H9 (cell line): ENCODE data around the gene LRSAM1. TPM values are rescaled to one million over a fixed set of nuclear protein-coding genes. Genes with fewer than 3 reads are reported as not detected.

Experiments used
- DNase-seq: peaks from one replicate; pipeline ENCODE4 v3.0.0-alpha.2; 2017
- H2AFZ ChIP-seq: one replicate; pipeline ENCODE4 v1.6.1; 2013; ENCODE audit warnings: mild to moderate bottlenecking, low read length, control low read depth, moderate library complexity
- H2AK5ac ChIP-seq: 2 replicates; pipeline ENCODE4 v1.6.1; 2013; ENCODE audit warnings: low read length, control low read depth, mixed read lengths; ENCODE audit not compliant: insufficient read length
- H2BK120ac ChIP-seq: one replicate; pipeline ENCODE4 v1.6.1; 2013; ENCODE audit warnings: low read depth, mild to moderate bottlenecking, low read length, control low read depth, inconsistent platforms; ENCODE audit not compliant: poor library complexity, severe bottlenecking
- H2BK12ac ChIP-seq: 2 replicates; pipeline ENCODE4 v1.6.1; 2013; ENCODE audit warnings: low read length, control low read depth, mixed read lengths, low read depth; ENCODE audit not compliant: insufficient read length
- H2BK15ac ChIP-seq: 2 replicates; pipeline ENCODE4 v1.6.1; 2013; ENCODE audit warnings: low read depth, low read length, control low read depth
- H2BK20ac ChIP-seq: one replicate; pipeline ENCODE4 v1.6.1; 2013; ENCODE audit warnings: low read depth, mild to moderate bottlenecking, low read length, control low read depth, inconsistent platforms; ENCODE audit not compliant: poor library complexity, severe bottlenecking
- H2BK5ac ChIP-seq: 2 replicates; pipeline ENCODE4 v1.6.1; 2013; ENCODE audit warnings: low read length, control low read depth, mixed read lengths; ENCODE audit not compliant: insufficient read length
- H3K14ac ChIP-seq: 2 replicates; pipeline ENCODE4 v1.6.1; 2013; ENCODE audit warnings: low read length, control low read depth; ENCODE audit not compliant: insufficient read depth
- H3K18ac ChIP-seq: 2 replicates; pipeline ENCODE4 v1.6.1; 2013; ENCODE audit warnings: low read depth, mild to moderate bottlenecking, mixed read lengths, low read length, control low read depth; ENCODE audit not compliant: insufficient read length
- H3K23ac ChIP-seq: 2 replicates; pipeline ENCODE4 v1.6.1; 2013; ENCODE audit warnings: low read length, control low read depth, mixed read lengths, low read depth; ENCODE audit not compliant: insufficient read length
- H3K23me2 ChIP-seq: 2 replicates; pipeline ENCODE4 v1.6.1; 2013; ENCODE audit warnings: low read depth, mild to moderate bottlenecking, mixed read lengths, low read length, control low read depth; ENCODE audit not compliant: insufficient read length, poor library complexity, severe bottlenecking
- H3K27ac ChIP-seq: 2 replicates; pipeline ENCODE4 v1.5.1; 2013; ENCODE audit warnings: low read length, control low read depth, mixed read lengths, low read depth; ENCODE audit not compliant: insufficient read length
- H3K27me3 ChIP-seq: 2 replicates; pipeline ENCODE4 v1.6.1; 2013; ENCODE audit warnings: low read length, control low read depth, inconsistent platforms; ENCODE audit not compliant: insufficient read depth
- H3K4ac ChIP-seq: 2 replicates; pipeline ENCODE4 v1.6.1; 2013; ENCODE audit warnings: low read depth, mild to moderate bottlenecking, control low read depth, inconsistent platforms, low read length, moderate library complexity
- H3K4me1 ChIP-seq: 2 replicates; pipeline ENCODE4 v1.6.1; 2013; ENCODE audit warnings: low read length, control low read depth, inconsistent platforms; ENCODE audit not compliant: insufficient read depth
- H3K4me2 ChIP-seq: 2 replicates; pipeline ENCODE4 v1.6.1; 2013; ENCODE audit warnings: low read length, control low read depth, mixed read lengths; ENCODE audit not compliant: insufficient read length, insufficient read depth
- H3K56ac ChIP-seq: 2 replicates; pipeline ENCODE4 v1.6.1; 2013; ENCODE audit warnings: low read depth, mild to moderate bottlenecking, mixed read lengths, low read length, control low read depth; ENCODE audit not compliant: insufficient read length
- H3K79me1 ChIP-seq: 2 replicates; pipeline ENCODE4 v1.6.1; 2013; ENCODE audit warnings: low read depth, mild to moderate bottlenecking, moderate library complexity, low read length, control low read depth, inconsistent platforms; ENCODE audit not compliant: insufficient read depth, poor library complexity, severe bottlenecking
- H3K79me2 ChIP-seq: 2 replicates; pipeline ENCODE4 v1.6.1; 2013; ENCODE audit warnings: low read length, control low read depth, inconsistent platforms; ENCODE audit not compliant: insufficient read depth
- H3K9ac ChIP-seq: 2 replicates; pipeline ENCODE4 v1.6.1; 2013; ENCODE audit warnings: low read length, control low read depth, mixed read lengths; ENCODE audit not compliant: insufficient read length; ENCODE audit errors: extremely low read depth
- H3K9me3 ChIP-seq: one replicate; pipeline ENCODE4 v1.6.1; 2013; ENCODE audit warnings: low read depth, low read length, inconsistent platforms; ENCODE audit not compliant: control insufficient read depth
- H3T11ph ChIP-seq: one replicate; pipeline ENCODE4 v1.6.1; 2013; ENCODE audit warnings: mild to moderate bottlenecking, low read length, control low read depth, inconsistent platforms
- H4K20me1 ChIP-seq: one replicate; pipeline ENCODE4 v1.6.1; 2013; ENCODE audit not compliant: control insufficient read depth, insufficient read length, insufficient read depth
- H4K5ac ChIP-seq: 2 replicates; pipeline ENCODE4 v1.6.1; 2013; ENCODE audit warnings: low read depth, mild to moderate bottlenecking, mixed read lengths, low read length, control low read depth; ENCODE audit not compliant: insufficient read length
- H4K8ac ChIP-seq: replicated peaks from 2 replicates; pipeline ENCODE4 v1.6.1; 2013; ENCODE audit warnings: low read length, control low read depth, mixed read lengths, low read depth; ENCODE audit not compliant: insufficient read length
- H4K91ac ChIP-seq: 2 replicates; pipeline ENCODE4 v1.6.1; 2013; ENCODE audit warnings: low read depth, mild to moderate bottlenecking, moderate library complexity, mixed read lengths, low read length, control low read depth; ENCODE audit not compliant: insufficient read length
- H3K27ac Mint-ChIP-seq, 3 experiments: 2 replicates in 2 of 3; 3 replicates in 1 of 3; pipeline ENCODE4 v1.8.0; 2020 to 2021; ENCODE audit warnings: mixed read lengths in 3 of 3, mild to moderate bottlenecking in 1 of 3, moderate library complexity in 1 of 3
- H3K27me3 Mint-ChIP-seq: 2 replicates; pipeline ENCODE4 v1.8.0; 2021; ENCODE audit warnings: low read depth, mild to moderate bottlenecking, moderate library complexity, mixed read lengths
- H3K36me3 Mint-ChIP-seq, 3 experiments: 2 replicates in 2 of 3; 3 replicates in 1 of 3; pipeline ENCODE4 v1.8.0; 2020 to 2021; ENCODE audit warnings: low read depth in 3 of 3, mixed read lengths in 3 of 3; ENCODE audit not compliant: insufficient read depth in 1 of 3
- H3K4me1 Mint-ChIP-seq, 2 experiments: 2 replicates each; pipeline ENCODE4 v1.8.0; 2020; ENCODE audit warnings: mixed read lengths in 2 of 2
- H3K4me3 Mint-ChIP-seq, 2 experiments: 2 replicates in 1 of 2; 3 replicates in 1 of 2; pipeline ENCODE4 v1.8.0; 2020 to 2021; ENCODE audit warnings: mild to moderate bottlenecking in 2 of 2, mixed read lengths in 2 of 2, moderate library complexity in 1 of 2
- H3K9me3 Mint-ChIP-seq, 2 experiments: 2 replicates in 1 of 2; 3 replicates in 1 of 2; pipeline ENCODE4 v1.8.0; 2020; ENCODE audit warnings: mild to moderate bottlenecking in 2 of 2, mixed read lengths in 2 of 2, moderate library complexity in 1 of 2
- CTCF ChIP-seq: fragments of 200-600 bp; sonication (generic); conservative IDR thresholded peaks from 3 replicates; pipeline ENCODE4 v1.8.0; 2021; ENCODE audit warnings: antibody characterized with exemption, mild to moderate bottlenecking
- WGBS: extraction: QIAGEN DNeasy Blood & Tissue Kit; methylation state at CpG from one replicate; pipeline ENCODE4 v1.1.7; 2013; ENCODE audit warnings: missing lambda C conversion rate, low lambda C conversion rate, mixed read lengths; ENCODE audit not compliant: insufficient read length; ENCODE audit errors: extremely low coverage; 5-methylcytosine and 5-hydroxymethylcytosine counted together
- total RNA-seq: library from RNA; stranded (reverse); gene quantifications from 2 replicates; pipeline ENCODE4 v1.2.1, GENCODE V29; 2021

The LRSAM1 gene
- total RNA-seq, 1 experiment from 2014 or later, result 16.2 TPM

- Histone ChIP-seq H3K79me1 (peaks cover 3% of the 10 kb centered on the region), H3T11ph (no peak overlapping the region), H2AK5ac (no peak overlapping the region), H3K4me1 (no peaks in the 10 kb centered on the region; the same call in 1 of the 2 replicates), H3K27me3 (no peaks in the 10 kb centered on the region), H3K18ac (no peak overlapping the region), H3K4me2 (peak overlapping the region; percentile 97), H4K91ac (no peak overlapping the region), H3K4ac (no peak overlapping the region), H3K27ac (no peak overlapping the region), H3K14ac (no peak overlapping the region; the same call in 1 of the 2 replicates), H2AFZ (no peak overlapping the region), H3K23ac (no peak overlapping the region), H2BK5ac (no peak overlapping the region), H3K9me3 (no peaks in the 10 kb centered on the region), H2BK120ac (no peak overlapping the region), H2BK12ac (no peak overlapping the region), H3K23me2 (peaks cover 12% of the 10 kb centered on the region), H3K56ac (no peak overlapping the region), H2BK20ac (no peak overlapping the region), H3K9ac (peak overlapping the region; percentile 89), H2BK15ac (no peak overlapping the region), H4K5ac (no peak overlapping the region), H4K20me1 (no peaks in the 10 kb centered on the region), H3K79me2 (peaks cover 8% of the 10 kb centered on the region; the same call in 1 of the 2 replicates), H4K8ac (no peak overlapping the region)
- no peak for DNase-seq
- WGBS, result no CpG with 5 or more reads among the region's 13 CpGs
- no peaks in the 10 kb centered on the region for H3K9me3 Mint-ChIP-seq
- H3K4me3 Mint-ChIP-seq, result peak overlapping the region; percentile 96 to 97
- TF ChIP-seq CTCF, result no peak
- peak overlapping the region; percentile 91 to 100 (median 100); a peak in 6 of 7 replicates for H3K27ac Mint-ChIP-seq
- H3K27me3 Mint-ChIP-seq, result no peaks in the 10 kb centered on the region
- H3K36me3 Mint-ChIP-seq, result peaks cover 4 to 24% (median 18%) of the 10 kb centered on the region in 3 experiments; a peak in 6 of 7 replicates
- H3K4me1 Mint-ChIP-seq, result peaks cover 19 to 22% of the 10 kb centered on the region in 2 experiments
Measured at GRCh38 chr9:127424676-127424999, 26.7 kb upstream of the LRSAM1 start.
